H1 (cell line): ENCODE measurements around the gene MINDY3. TPM values are rescaled to one million over a fixed set of nuclear protein-coding genes. Genes with fewer than 3 reads are reported as not detected.

Experiments
- CTCF ChIA-PET: fragments of 300-600 bp; sonication (Branson Sonifier 250); formaldehyde crosslinking; loops from one replicate; lab custom pipeline; 2021; ENCODE audit not compliant: partially characterized antibody; lab: Charles Lee
- POLR2A ChIA-PET: fragments of 300-600 bp; sonication (Branson Sonifier 250); formaldehyde crosslinking; loops from one replicate; lab custom pipeline; 2021; ENCODE audit warnings: inconsistent platforms; ENCODE audit not compliant: partially characterized antibody; lab: Charles Lee
- DNase-seq, 2 experiments: peaks; one replicate each; pipeline versions ENCODE4 v3.0.0 to v3.0.0-alpha.2; 2010 to 2022; ENCODE audit warnings: low spot score in 2 of 2, low read depth in 1 of 2, mixed read lengths in 1 of 2
- FAIRE-seq: peaks from 2 replicates; lab custom pipeline; 2011; peaks lifted over from hg19 to GRCh38; lab: Jason Lieb, UNC
- H2AFZ ChIP-seq: 2 replicates; pipeline ENCODE4 v1.8.1; 2012; ENCODE audit warnings: low read length, inconsistent platforms
- H2AK5ac ChIP-seq: 2 replicates; pipeline ENCODE4 v1.6.1; 2013; ENCODE audit warnings: low read depth, low read length
- H2BK120ac ChIP-seq: replicated peaks from 2 replicates; pipeline ENCODE3; 2013; ENCODE audit warnings: low read depth, low read length, inconsistent platforms
- H2BK12ac ChIP-seq: 2 replicates; pipeline ENCODE4 v1.6.1; 2013; ENCODE audit warnings: low read depth, low read length
- H2BK15ac ChIP-seq: 2 replicates; pipeline ENCODE4 v1.6.1; 2013; ENCODE audit warnings: low read length
- H2BK20ac ChIP-seq: 2 replicates; pipeline ENCODE4 v1.6.1; 2013; ENCODE audit warnings: low read length
- H2BK5ac ChIP-seq: 2 replicates; pipeline ENCODE4 v1.6.1; 2013; ENCODE audit warnings: low read depth, low read length
- H3K14ac ChIP-seq: 2 replicates; pipeline ENCODE4 v1.6.1; 2013; ENCODE audit warnings: inconsistent platforms; ENCODE audit not compliant: insufficient read length
- H3K18ac ChIP-seq: 2 replicates; pipeline ENCODE4 v1.6.1; 2013; ENCODE audit warnings: low read length; ENCODE audit errors: extremely low read depth
- H3K23ac ChIP-seq: 2 replicates; pipeline ENCODE4 v1.6.1; 2013; ENCODE audit warnings: inconsistent platforms; ENCODE audit not compliant: insufficient read length
- H3K23me2 ChIP-seq: 2 replicates; pipeline ENCODE4 v1.6.1; 2013; ENCODE audit warnings: low read depth, low read length
- H3K27ac ChIP-seq: 2 replicates; pipeline ENCODE4 v1.6.1; 2011; ENCODE audit warnings: low read depth, low read length, inconsistent platforms
- H3K27me3 ChIP-seq, 4 experiments: replicated peaks in 1 of 4; 1 replicate in 1 of 4; 2 replicates in 3 of 4; pipeline versions ENCODE4 v1.6.1 to v1.8.1; 2011 to 2013; ENCODE audit warnings: low read length in 3 of 4, mild to moderate bottlenecking in 3 of 4, inconsistent platforms in 2 of 4, mixed read lengths in 2 of 4, moderate library complexity in 1 of 4; ENCODE audit not compliant: control insufficient read depth in 3 of 4, insufficient read depth in 3 of 4; ENCODE audit errors: extremely low read depth in 1 of 4
- H3K36me3 ChIP-seq, 4 experiments: 2 replicates each; pipeline versions ENCODE4 v1.6.1 to v1.8.1; 2011 to 2013; ENCODE audit warnings: mild to moderate bottlenecking in 4 of 4, low read length in 3 of 4, moderate library complexity in 2 of 4, control low read depth in 1 of 4, inconsistent platforms in 1 of 4; ENCODE audit not compliant: insufficient read depth in 4 of 4, control insufficient read depth in 2 of 4
- H3K4ac ChIP-seq: replicated peaks from 2 replicates; pipeline ENCODE3; 2013; ENCODE audit warnings: low read length, low read depth, mixed read lengths, inconsistent platforms; ENCODE audit not compliant: insufficient read length
- H3K4me1 ChIP-seq, 4 experiments: replicated peaks in 1 of 4; 1 replicate in 1 of 4; 2 replicates in 3 of 4; pipeline versions ENCODE4 v1.6.1 to v1.8.1; 2011 to 2013; ENCODE audit warnings: low read length in 3 of 4, inconsistent platforms in 2 of 4, mixed read lengths in 1 of 4; ENCODE audit not compliant: insufficient read depth in 4 of 4, control insufficient read depth in 3 of 4
- H3K4me2 ChIP-seq, 2 experiments: 2 replicates each; pipeline versions ENCODE4 v1.6.1 to v1.8.1; 2011 to 2013; ENCODE audit warnings: low read depth in 2 of 2, low read length in 2 of 2, control low read depth in 1 of 2, inconsistent platforms in 1 of 2, mild to moderate bottlenecking in 1 of 2; ENCODE audit not compliant: insufficient read depth in 1 of 2
- H3K4me3 ChIP-seq, 4 experiments: fragments of 200-600, 300-600 bp in 1 of 4; sonication (generic), shearing (Covaris generic), sonication (Bioruptor Twin) in 1 of 4; 2 replicates each; pipeline versions ENCODE4 v1.5.1 to v1.8.1; 2011 to 2016; ENCODE audit warnings: low read length in 4 of 4, low read depth in 3 of 4, control low read depth in 2 of 4, inconsistent platforms in 2 of 4, mild to moderate bottlenecking in 2 of 4, mixed read lengths in 1 of 4, moderate library complexity in 1 of 4; ENCODE audit not compliant: insufficient read depth in 2 of 4; ENCODE audit errors: extremely low read depth in 1 of 4
- H3K56ac ChIP-seq: replicated peaks from 2 replicates; pipeline ENCODE3; 2013; ENCODE audit warnings: low read depth, mild to moderate bottlenecking, mixed read lengths, low read length, inconsistent platforms; ENCODE audit not compliant: insufficient read length
- H3K79me1 ChIP-seq: 2 replicates; pipeline ENCODE4 v1.6.1; 2013; ENCODE audit warnings: low read depth, low read length, control low read depth
- H3K79me2 ChIP-seq, 2 experiments: 2 replicates each; pipeline versions ENCODE4 v1.6.1 to v1.8.1; 2012 to 2013; ENCODE audit warnings: low read length in 2 of 2, mild to moderate bottlenecking in 2 of 2, inconsistent platforms in 1 of 2; ENCODE audit not compliant: insufficient read depth in 2 of 2, control insufficient read depth in 1 of 2
- H3K9ac ChIP-seq, 4 experiments: replicated peaks in 1 of 4; 1 replicate in 1 of 4; 2 replicates in 3 of 4; pipeline versions ENCODE4 v1.6.1 to v1.8.1; 2011 to 2013; ENCODE audit warnings: low read depth in 3 of 4, low read length in 3 of 4, control low read depth in 2 of 4, mild to moderate bottlenecking in 2 of 4, moderate library complexity in 2 of 4, inconsistent platforms in 1 of 4; ENCODE audit errors: extremely low read depth in 1 of 4
- H3K9me3 ChIP-seq, 2 experiments: 2 replicates each; pipeline versions ENCODE4 v1.6.1 to v1.8.1; 2012 to 2013; ENCODE audit warnings: mild to moderate bottlenecking in 2 of 2, moderate library complexity in 2 of 2, control low read depth in 1 of 2, inconsistent platforms in 1 of 2, low read depth in 1 of 2, low read length in 1 of 2, mixed read lengths in 1 of 2; ENCODE audit not compliant: insufficient read depth in 2 of 2
- H4K20me1 ChIP-seq, 2 experiments: replicated peaks in 1 of 2; 2 replicates each; pipeline versions ENCODE3 to v1.8.1; 2011 to 2013; ENCODE audit warnings: inconsistent platforms in 2 of 2, low read length in 2 of 2, mild to moderate bottlenecking in 1 of 2; ENCODE audit not compliant: insufficient read depth in 2 of 2, control insufficient read depth in 1 of 2
- H4K5ac ChIP-seq: 2 replicates; pipeline ENCODE4 v1.6.1; 2013; ENCODE audit warnings: low read length, low read depth, mixed read lengths, inconsistent platforms; ENCODE audit not compliant: insufficient read length
- H4K8ac ChIP-seq: 2 replicates; pipeline ENCODE4 v1.8.0; 2013; ENCODE audit warnings: mild to moderate bottlenecking, moderate library complexity, low read length, inconsistent platforms; ENCODE audit not compliant: insufficient read depth; ENCODE audit errors: extremely low read depth
- H4K91ac ChIP-seq: replicated peaks from 2 replicates; pipeline ENCODE3; 2013; ENCODE audit warnings: low read length, mixed read lengths, inconsistent platforms; ENCODE audit not compliant: insufficient read length
- ASH2L ChIP-seq: fragments of 200-600, 300-600 bp; sonication (generic); IDR thresholded peaks from one replicate; pipeline ENCODE4 v1.7.1; 2017; ENCODE audit warnings: low read length
- CBX5 ChIP-seq: fragments of 300-800, 300-1000 bp; sonication (generic); IDR thresholded peaks from 2 replicates; pipeline ENCODE4 v1.7.1; 2016; ENCODE audit warnings: antibody characterized with exemption, low read length, low read depth
- CBX8 ChIP-seq: fragments of 300-800, 300-1000 bp; sonication (generic); IDR thresholded peaks from 2 replicates; pipeline ENCODE4 v1.7.1; 2016; ENCODE audit warnings: low read depth, low read length, borderline replicate concordance
- CREB1 ChIP-seq: IDR thresholded peaks from 2 replicates; pipeline ENCODE4 v1.6.1; 2012; ENCODE audit warnings: inconsistent platforms
- TBP ChIP-seq: IDR thresholded peaks from 2 replicates; pipeline ENCODE4 v1.6.1; 2011; ENCODE audit warnings: low read depth, low read length, improper control_type of control experiment
- WGBS, 2 experiments: shearing (Covaris generic) in 1 of 2; methylation state at CpG; one replicate each; pipeline versions ENCODE4 v1.1.6 to v1.1.7; 2013 to 2015; ENCODE audit warnings: low lambda C conversion rate in 2 of 2, mixed read lengths in 2 of 2, inconsistent platforms in 1 of 2, low coverage in 1 of 2, missing lambda C conversion rate in 1 of 2; ENCODE audit not compliant: insufficient replicate concordance in 2 of 2, insufficient coverage in 1 of 2, insufficient read length in 1 of 2; ENCODE audit errors: extremely low coverage in 1 of 2, missing lambda C conversion rate in 1 of 2; 5-methylcytosine and 5-hydroxymethylcytosine counted together
- polyA plus RNA-seq, 7 experiments: library from polyadenylated mRNA; depleted of rRNA in 3 of 7; stranded (reverse) in 5 of 7; unstranded in 2 of 7; fragments of >200 nt in 5 of 7; fragments of 200-250 nt in 2 of 7; gene quantifications; 1 replicate in 5 of 7; 2 replicates in 1 of 7; 4 replicates in 1 of 7; pipeline versions ENCODE4 v1.2.1 to v1.2.3, GENCODE V29; 2011 to 2013; ENCODE audit warnings: missing spikeins in 2 of 7, mixed read lengths in 2 of 7
- total RNA-seq: library from RNA; stranded (reverse); fragmentation: NEBNext Ultra II Directional; extraction: Animal tissue kit (Norgen Biotek cat#: 25700); gene quantifications from 2 replicates; pipeline ENCODE4 v1.2.1, GENCODE V29; 2021

The MINDY3 gene
- total and polyA plus RNA-seq, 2 of the 8 experiments (the other 6 are each of a cell fraction or from before 2014, with no cell fraction given), result 4.6 to 13.6 TPM

GRCh38 chr10:15808204-15808797 lies 52.0 kb downstream of the MINDY3 start:
- Histone ChIP-seq H2BK5ac (no peak overlapping the region), H3K9me3 (no peaks in the 10 kb centered on the region), H4K91ac (no peak overlapping the region), H2AK5ac (no peak overlapping the region), H3K9ac (no peak overlapping the region), H3K14ac (no peak overlapping the region), H2BK12ac (no peak overlapping the region), H3K18ac (no peak overlapping the region), H3K4me3 (no peak overlapping the region), H3K56ac (no peak overlapping the region), H3K27ac (no peak overlapping the region), H3K4me2 (no peak overlapping the region), H2AFZ (no peak overlapping the region), H4K5ac (no peak overlapping the region), H4K20me1 (peaks cover 0 to 2% of the 10 kb centered on the region in 2 experiments), H3K4ac (no peak overlapping the region), H4K8ac (no peak overlapping the region), H2BK20ac (no peak overlapping the region), H2BK120ac (no peak overlapping the region), H2BK15ac (no peak overlapping the region), H3K23ac (no peak overlapping the region), H3K36me3 (no peaks in the 10 kb centered on the region), H3K79me2 (no peaks in the 10 kb centered on the region), H3K4me1 (no peaks in the 10 kb centered on the region), H3K27me3 (no peaks in the 10 kb centered on the region), H3K79me1 (no peaks in the 10 kb centered on the region), H3K23me2 (no peaks in the 10 kb centered on the region; the same call in 1 of the 2 replicates)
- DNase-seq (no peak), FAIRE-seq (no peak)
- WGBS, 2 experiments, result 91% methylated on average over 7 of the region's 7 CpGs; no CpG with 5 or more reads in 1 of the 2 experiments
- ChIA-PET CTCF (no interaction called here), POLR2A (no interaction called here)
- TF ChIP-seq CBX8 (no peak), ASH2L (no peak), CBX5 (no peak), CREB1 (no peak), TBP (no peak)
